ENCODE data around the gene NYNRIN.

The NYNRIN gene

GRCh38 chr14:24378327-24378726 is 20.5 kb upstream of the NYNRIN start:
- no peak for TF ChIP-seq CTCF (IDR thresholded peaks at IDR 0.05; ENCODE audit: low read depth, low read length)
- no peak overlapping the region for H3K4me3 ChIP-seq (replicated peaks in 1 of 2; ENCODE audit: low read depth in 2 of 2, low read length in 2 of 2)
- no peak for DNase-seq (ENCODE audit: low read depth in 2 of 2)

GRCh38 chr14:24378981-24379906 is 19.6 kb upstream of the NYNRIN start:
- no peak for TF ChIP-seq CTCF (IDR thresholded peaks at IDR 0.05; ENCODE audit: low read depth, low read length)
- no peak for DNase-seq (ENCODE audit: low read depth in 2 of 2)
- H3K4me3 ChIP-seq (replicated peaks in 1 of 2; ENCODE audit: low read depth in 2 of 2, low read length in 2 of 2): no peak overlapping the region

- TF ChIP-seq CTCF (IDR thresholded peaks at IDR 0.05; ENCODE audit: low read depth, low read length): no peak
- H3K4me3 ChIP-seq (replicated peaks in 1 of 2; ENCODE audit: low read depth in 2 of 2, low read length in 2 of 2): no peak overlapping the region
These were observed 18.7 kb upstream of the NYNRIN start for GRCh38 chr14:24379907-24380730.

GRCh38 chr14:24381363-24382063 is 17.3 kb upstream of the NYNRIN start:
- H3K4me3 ChIP-seq (replicated peaks in 1 of 2; ENCODE audit: low read depth in 2 of 2, low read length in 2 of 2): no peak overlapping the region
- TF ChIP-seq CTCF (IDR thresholded peaks at IDR 0.05; ENCODE audit: low read depth, low read length): no peak
- peak in 1 of 2 donors; percentile 24 for DNase-seq (ENCODE audit: low read depth in 2 of 2)

More at GRCh38 chr14:24379907-24380730, 18.7 kb upstream of the NYNRIN start:
- no peak for DNase-seq (ENCODE audit: low read depth in 2 of 2)

GRCh38 chr14:24382064-24382371 is 16.8 kb upstream of the NYNRIN start:
- H3K4me3 ChIP-seq (replicated peaks in 1 of 2; ENCODE audit: low read depth in 2 of 2, low read length in 2 of 2): no peak overlapping the region
- no peak for DNase-seq (ENCODE audit: low read depth in 2 of 2)
- TF ChIP-seq CTCF (IDR thresholded peaks at IDR 0.05; ENCODE audit: low read depth, low read length): no peak

GRCh38 chr14:24384169-24384568 is 14.6 kb upstream of the NYNRIN start:
- no peak for DNase-seq (ENCODE audit: low read depth in 2 of 2)
- no peak overlapping the region for H3K4me3 ChIP-seq (replicated peaks in 1 of 2; ENCODE audit: low read depth in 2 of 2, low read length in 2 of 2)
- TF ChIP-seq CTCF (IDR thresholded peaks at IDR 0.05; ENCODE audit: low read depth, low read length): no peak
